Daoy (cell line): ENCODE measurements around the gene ZPLD1. TPM values are rescaled to one million over a fixed set of nuclear protein-coding genes. Genes with fewer than 3 reads are reported as not detected.

ENCODE experiments used
- DNase-seq: peaks from one replicate; pipeline ENCODE4 v3.0.0-alpha.2; 2015; ENCODE audit warnings: low read depth
- total RNA-seq: library from RNA; depleted of rRNA; stranded (reverse); fragments of >200 nt; shearing (Covaris generic); gene quantifications from 2 replicates; pipeline ENCODE4 v1.2.3, GENCODE V29; 2014; rRNA removed

The ZPLD1 gene
- total RNA-seq: 0.06 TPM in 1 of 2 replicates, not detected in the other

- no peak for DNase-seq
Measured at GRCh38 chr3:102434715-102435114, at the start of gene ZPLD1. Gene ZPLD1, plus strand, starts transcription at chr3:102435015. Its CDS starts 3,473 bp downstream, at chr3:102438488.

- DNase-seq: no peak
Measured at GRCh38 chr3:102390171-102390864, 44.5 kb upstream of the ZPLD1 start.

DNA sequence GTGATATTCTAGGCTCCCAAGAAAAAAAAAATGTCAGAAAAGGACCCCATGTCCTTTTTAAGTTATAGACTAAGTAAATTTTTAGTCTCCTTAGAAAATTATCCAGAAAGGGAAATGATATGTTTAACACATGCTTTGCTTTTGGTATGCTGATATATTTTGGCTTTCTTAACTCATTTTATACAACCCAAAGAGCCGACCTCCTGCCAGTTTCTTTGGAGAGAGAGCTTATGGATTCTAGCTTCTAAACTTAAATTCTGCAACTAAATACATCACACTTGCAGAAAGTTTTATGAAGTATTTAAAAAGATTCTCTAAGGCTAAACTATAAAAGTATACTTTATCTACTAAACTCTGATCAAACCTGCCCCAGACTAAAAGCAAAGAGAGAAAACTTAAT is 43.9 kb upstream of the ZPLD1 start:
- DNase-seq: no peak

- DNase-seq: no peak
Measured at GRCh38 chr3:102391491-102391890, 43.3 kb upstream of the ZPLD1 start.

DNA sequence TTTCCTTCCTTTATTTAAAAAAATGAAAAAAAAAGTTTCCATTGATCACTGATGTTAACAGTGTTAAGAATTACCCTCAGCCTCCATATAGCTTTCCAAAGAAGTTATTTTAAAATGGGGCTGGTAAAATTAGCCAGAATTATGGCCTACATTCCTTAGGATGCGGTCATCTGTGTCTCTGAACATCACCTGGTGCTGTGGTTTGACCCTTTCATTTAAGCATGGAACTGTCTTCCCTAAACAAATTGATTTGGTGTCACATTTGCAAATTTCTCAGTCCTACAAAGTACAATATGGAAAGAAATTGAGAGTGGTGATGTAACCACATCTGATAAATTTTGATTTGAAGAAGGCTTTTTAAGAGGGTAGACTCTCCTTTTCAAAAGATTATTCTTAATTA is 40.3 kb upstream of the ZPLD1 start:
- no peak for DNase-seq

- no peak for DNase-seq
Measured at GRCh38 chr3:102398176-102398575, 36.6 kb upstream of the ZPLD1 start.

- no peak for DNase-seq
Measured at GRCh38 chr3:102398666-102399065, 36.1 kb upstream of the ZPLD1 start.

- peak; percentile 29 for DNase-seq
Measured at GRCh38 chr3:102400142-102400541, 34.7 kb upstream of the ZPLD1 start.

GRCh38 chr3:102400766-102401165 is 34.0 kb upstream of the ZPLD1 start:
- DNase-seq: peak; percentile 58

- DNase-seq: no peak
Measured at GRCh38 chr3:102410616-102411015, 24.2 kb upstream of the ZPLD1 start.

DNA sequence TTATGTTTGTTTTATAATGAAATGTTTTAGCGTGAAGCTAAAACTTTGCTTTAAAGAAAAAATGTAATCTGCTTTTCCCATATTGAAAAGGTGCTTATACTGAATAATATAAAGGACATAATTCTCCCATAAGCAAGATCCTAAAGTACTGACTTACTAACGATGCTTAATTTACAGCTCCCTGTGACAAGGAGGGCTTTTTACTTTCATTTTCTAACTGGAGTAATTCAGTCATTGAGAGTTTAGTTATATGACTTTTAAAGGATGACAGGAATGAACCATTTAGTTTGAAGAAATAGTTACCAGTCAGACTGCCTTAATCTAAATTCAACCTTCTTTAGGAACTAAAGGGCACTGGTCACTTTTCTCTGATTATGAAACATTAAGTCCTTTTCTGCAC is 19.3 kb upstream of the ZPLD1 start:
- DNase-seq: no peak

DNA sequence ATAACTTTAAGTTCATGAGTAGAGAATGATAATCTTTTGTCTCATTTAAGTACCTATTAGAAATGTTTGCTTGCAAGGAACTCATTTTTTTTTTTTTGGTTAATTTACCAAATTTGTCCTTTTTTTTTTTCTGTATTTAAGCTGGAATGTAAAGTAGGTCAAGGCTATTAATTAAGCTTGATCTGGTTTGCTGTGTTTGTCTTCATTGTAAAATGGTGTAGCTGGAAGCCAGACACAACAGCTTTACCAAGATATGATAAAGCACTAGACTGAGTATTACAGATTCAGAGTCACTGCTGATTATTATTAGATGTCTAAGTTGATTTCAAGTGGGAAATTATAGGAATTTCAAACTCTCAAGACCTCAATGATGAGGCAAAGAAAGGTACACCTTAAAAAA is 15.0 kb upstream of the ZPLD1 start:
- no peak for DNase-seq

GRCh38 chr3:102441832-102442231 is 7.0 kb downstream of the ZPLD1 start:
- no peak for DNase-seq

- DNase-seq: no peak
Measured at GRCh38 chr3:102443021-102443420, 8.2 kb downstream of the ZPLD1 start.

- no peak for DNase-seq
Measured at GRCh38 chr3:102444101-102444500, 9.3 kb downstream of the ZPLD1 start.

DNA sequence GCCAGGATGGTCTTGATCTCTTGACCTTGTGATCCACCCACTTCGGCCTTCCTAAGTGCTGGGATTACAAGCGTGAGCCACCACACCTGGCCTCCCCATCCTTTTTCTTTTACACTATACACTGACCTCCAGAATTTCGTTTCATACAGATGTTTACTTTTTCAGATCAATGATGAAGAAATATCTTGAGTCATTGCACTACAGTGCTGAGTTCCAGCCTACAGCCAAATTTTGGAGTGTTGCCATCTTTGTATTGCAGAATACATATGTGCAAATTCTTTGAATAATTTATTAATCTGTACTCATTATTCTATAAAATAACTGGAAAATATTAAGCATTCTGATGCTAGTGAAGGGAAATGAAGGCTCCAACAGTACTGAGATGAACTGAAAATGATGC is 12.5 kb downstream of the ZPLD1 start:
- DNase-seq: no peak

DNA sequence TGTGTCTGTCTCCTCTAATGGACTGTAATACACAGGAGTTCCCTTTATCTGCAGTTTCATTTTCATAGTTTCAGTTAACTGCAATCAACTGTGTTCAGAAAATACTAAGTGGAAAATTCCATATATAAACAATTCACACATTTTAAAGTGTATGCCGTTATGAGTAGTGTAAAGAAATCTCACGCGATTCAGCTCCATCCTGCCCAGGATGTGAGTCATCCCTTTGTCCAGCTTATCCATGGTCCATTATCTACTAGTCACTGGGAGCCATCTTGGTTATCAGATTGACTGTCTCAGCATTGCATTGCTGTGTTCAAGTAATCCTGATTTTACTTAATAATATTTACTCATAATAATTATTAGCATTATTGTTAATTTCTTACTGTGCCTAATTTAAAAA is 14.5 kb downstream of the ZPLD1 start:
- DNase-seq: peak; percentile 51

- DNase-seq: no peak
Measured at GRCh38 chr3:102449930-102450329, 15.1 kb downstream of the ZPLD1 start.

- DNase-seq: no peak
Measured at GRCh38 chr3:102450976-102451375, 16.2 kb downstream of the ZPLD1 start.

DNA sequence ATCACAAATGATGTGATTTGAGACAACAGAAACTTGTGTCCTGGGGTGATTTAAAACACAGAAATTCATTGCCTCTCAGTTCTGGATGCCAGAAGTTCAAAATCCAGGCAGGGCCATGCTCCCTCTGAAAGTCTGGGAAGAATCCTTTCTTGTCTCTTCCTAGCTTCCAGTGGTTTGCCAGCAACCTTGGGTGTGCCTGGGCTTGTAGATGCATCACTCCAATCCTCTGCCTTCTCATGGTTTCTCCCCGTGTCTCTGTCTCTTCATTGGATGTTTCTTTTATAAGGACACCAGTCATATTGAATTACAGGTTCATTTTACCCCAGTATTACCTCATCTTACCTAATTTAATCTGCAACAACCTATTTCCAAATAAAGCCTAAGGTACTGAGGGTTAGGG is 16.7 kb downstream of the ZPLD1 start:
- DNase-seq: no peak

DNA sequence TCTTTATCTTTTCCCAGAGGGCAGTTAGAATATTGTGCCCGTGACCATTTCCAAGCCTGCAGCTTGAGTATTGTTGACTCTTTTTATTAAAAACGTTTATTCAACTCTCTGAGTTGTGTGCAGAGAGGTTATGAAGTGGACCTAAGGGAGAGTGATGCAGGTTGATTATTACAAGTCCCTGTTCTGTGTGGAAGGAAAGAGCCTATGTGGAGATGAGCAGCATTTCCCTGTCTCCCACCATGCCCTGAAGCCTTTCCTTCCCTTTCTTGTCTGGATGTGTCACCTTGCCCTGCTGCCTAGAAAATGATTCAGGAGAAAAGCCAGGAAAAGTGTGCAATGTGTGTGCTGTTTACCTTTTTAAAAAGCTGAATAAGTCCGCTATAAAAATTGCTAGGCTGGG is 19.4 kb downstream of the ZPLD1 start:
- DNase-seq: no peak

GRCh38 chr3:102457644-102458043 is 22.8 kb downstream of the ZPLD1 start:
- no peak for DNase-seq

- DNase-seq: no peak
Measured at GRCh38 chr3:102460579-102460978, 25.8 kb downstream of the ZPLD1 start.

DNA sequence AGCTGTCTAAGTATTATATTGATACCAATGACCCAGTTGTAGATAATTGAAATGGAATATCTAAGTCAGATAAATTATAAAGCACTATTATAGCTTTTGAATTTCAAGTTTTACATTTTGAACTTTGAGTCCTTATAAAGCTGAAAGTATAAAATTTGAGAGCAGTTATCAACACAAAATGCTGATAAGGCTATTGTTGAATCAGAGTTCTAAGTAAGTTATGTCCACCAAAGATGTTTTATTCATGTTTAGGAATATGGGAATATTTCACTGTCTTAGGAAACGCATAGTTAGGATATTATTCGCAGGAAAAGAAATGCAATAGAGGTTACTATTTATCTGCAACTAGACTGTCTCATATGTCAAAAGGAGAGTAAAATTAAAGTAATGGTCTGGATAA is 29.4 kb downstream of the ZPLD1 start:
- DNase-seq: no peak
